ENCODE results near the gene CAPN5. TPM values are rescaled to one million over a fixed set of nuclear protein-coding genes. Genes with fewer than 3 reads are reported as not detected.

CAPN5 gene
- total and polyA plus RNA-seq, 2 of the 13 experiments (the other 11 are each of a cell fraction or from before 2014, with no cell fraction given) = 0.27 to 1.2 TPM

- H3K4me3 ChIP-seq (replicated peaks in 1 of 3; ENCODE audit: insufficient read depth in 1 of 3, low read depth in 2 of 3, low read length in 3 of 3) = no peak overlapping the region
- TF ChIP-seq U2AF2 (IDR thresholded peaks at IDR 0.05; ENCODE audit: low read depth, low read length) (no peak), KDM3A (CRISPR knock-in tag; IDR thresholded peaks at IDR 0.05; ENCODE audit: low read depth) (no peak), FOXO4 (CRISPR knock-in tag; conservative IDR thresholded peaks at IDR 0.05) (no peak), POLR2G (IDR thresholded peaks at IDR 0.05; ENCODE audit: low read depth, low read length) (no peak), ZNF484 (CRISPR knock-in tag; IDR thresholded peaks at IDR 0.05; ENCODE audit: borderline replicate concordance, low read depth) (no peak), ZNF224 (CRISPR knock-in tag; IDR thresholded peaks at IDR 0.05) (no peak), ZNF234 (CRISPR knock-in tag; conservative IDR thresholded peaks at IDR 0.05) (no peak), KDM1A (CRISPR knock-in tag; IDR thresholded peaks at IDR 0.05) (no peak), CHD4 (IDR thresholded peaks at IDR 0.05; ENCODE audit: borderline replicate concordance, low read length) (no peak), ZNF644 (CRISPR knock-in tag; IDR thresholded peaks at IDR 0.05; ENCODE audit: low read depth) (no peak), ZNF674 (CRISPR knock-in tag; IDR thresholded peaks at IDR 0.05; ENCODE audit: low read depth) (no peak), HIVEP1 (CRISPR knock-in tag; IDR thresholded peaks at IDR 0.05) (no peak), ZNF546 (CRISPR knock-in tag; conservative IDR thresholded peaks at IDR 0.05) (no peak), PHF21A (CRISPR knock-in tag; IDR thresholded peaks at IDR 0.05) (no peak), HNF1B (CRISPR knock-in tag; IDR thresholded peaks at IDR 0.05) (no peak), ZNF691 (CRISPR knock-in tag; IDR thresholded peaks at IDR 0.05; ENCODE audit: borderline replicate concordance, low read depth) (no peak), ZBTB44 (CRISPR knock-in tag; IDR thresholded peaks at IDR 0.05) (no peak), ZNF281 (CRISPR knock-in tag; IDR thresholded peaks at IDR 0.05; ENCODE audit: borderline replicate concordance) (no peak)
These were observed 15.3 kb upstream of the CAPN5 start for GRCh38 chr11:77051511-77051910.

More at GRCh38 chr11:77051511-77051910, 15.3 kb upstream of the CAPN5 start:
- no peak overlapping the region for H2AFZ ChIP-seq (ENCODE audit: low read length)
- DNase-seq (ENCODE audit: low spot score) = no peak
- CTCF ChIA-PET (ENCODE audit: low intra/inter-chr PET ratio, low total read pairs) = interaction anchor here (1.2 kb wide), 1 partner anchor 40 kb away, joined by 3 read pairs; no protein-coding TSS in a partner anchor
- no peak overlapping the region for H3K9ac ChIP-seq (ENCODE audit: insufficient read depth, low read depth, low read length)
- peaks cover 1 to 13% of the 10 kb centered on the region in 2 experiments; a peak in 2 of 5 replicates for H3K27me3 ChIP-seq (ENCODE audit: control insufficient read depth in 1 of 2, insufficient read depth in 2 of 2, low read length in 2 of 2)
- H3K4me1 ChIP-seq (ENCODE audit: insufficient read depth, low read length) = peaks cover 17% of the 10 kb centered on the region
- no peak overlapping the region for H3K27ac ChIP-seq (ENCODE audit: extremely low read length, insufficient read depth, low read length)
- ATAC-seq = no peak
- no TSS peak for BruUV-seq (replicated peaks)
- POLR2A ChIA-PET = no interaction called here
- H3K4me2 ChIP-seq (ENCODE audit: low read depth, low read length) = no peak overlapping the region
- intact Hi-C loops (cut with micrococcal nuclease; ENCODE audit: unreplicated experiment) (no loop called here), in situ Hi-C loops (cut with HindIII; ENCODE audit: extremely low pct_ligation_motif_present, low pct_unique_long_range_greater_than_20kb) (no loop called here)
- no peaks in the 10 kb centered on the region for H3K36me3 ChIP-seq (replicated peaks in 1 of 2; ENCODE audit: control insufficient read depth in 1 of 2, insufficient read depth in 2 of 2, low read length in 2 of 2)
- 30% methylated on average over 3 of the region's 3 CpGs for WGBS (ENCODE audit: low lambda C conversion rate)
- no peaks in the 10 kb centered on the region for H4K20me1 ChIP-seq (ENCODE audit: insufficient read depth, low read length)
- no peak for FAIRE-seq
- H3K9me3 ChIP-seq (ENCODE audit: low read length) = peaks cover 9% of the 10 kb centered on the region
- no peaks in the 10 kb centered on the region for H3K79me2 ChIP-seq (ENCODE audit: insufficient read depth, low read length)

Data from HepG2 (cell line).